ENCODE results near the gene BTN1A1.

DNA sequence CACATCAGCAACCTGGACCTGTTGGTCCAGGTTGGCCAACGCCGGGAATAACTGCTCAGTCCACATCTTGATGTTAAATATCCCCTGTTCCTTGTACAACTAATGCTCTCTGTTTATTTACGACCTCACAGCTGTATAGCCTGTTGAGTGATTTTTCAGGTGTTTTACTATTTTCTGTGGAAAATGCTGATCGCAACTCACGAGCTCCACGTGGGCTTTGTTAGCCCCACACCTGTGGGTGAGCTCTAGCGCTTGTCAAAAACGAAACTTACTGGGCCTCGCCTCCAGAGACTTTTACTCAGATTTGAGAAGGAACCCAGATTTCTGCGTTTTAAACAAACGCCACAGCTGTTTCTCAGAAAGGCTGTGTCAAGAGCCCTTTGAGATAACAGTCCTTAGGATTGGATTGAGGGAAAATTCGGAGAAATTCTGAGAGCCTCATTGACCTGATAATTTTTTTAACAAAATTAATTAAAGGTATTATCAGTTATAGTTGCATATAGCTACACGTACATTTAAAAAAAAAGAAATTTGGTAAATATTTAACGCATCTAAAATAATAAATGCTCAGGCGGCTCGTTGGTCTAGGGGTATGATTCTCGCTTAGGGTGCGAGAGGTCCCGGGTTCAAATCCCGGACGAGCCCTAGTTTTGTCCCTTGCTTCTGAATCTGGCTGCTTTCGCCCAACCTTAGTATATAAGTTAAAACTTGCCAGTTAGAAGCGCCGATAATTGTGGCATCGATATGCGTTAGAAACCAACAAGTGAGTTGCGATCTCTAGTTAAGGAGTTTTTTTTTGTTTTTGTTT is 54.8 kb downstream of the BTN1A1 start:
- TF ChIP-seq CTCF (IDR thresholded peaks at IDR 0.05), result no peak
- no peak for TF ChIP-seq ZFX (IDR thresholded peaks at IDR 0.05; ENCODE audit: borderline replicate concordance)

All from 22Rv1 (cell line).